Measurements from ENCODE around the gene GALNT2. TPM values are rescaled to one million over a fixed set of nuclear protein-coding genes. Genes with fewer than 3 reads are reported as not detected.
A peak's percentile ranks its signal among the peaks of the same experiment; 100 is the strongest.

GALNT2 gene
- total and polyA plus RNA-seq, 2 of the 13 experiments (the other 11 are each of a cell fraction or from before 2014, with no cell fraction given): 39.3 to 39.6 TPM

- TF ChIP-seq PHF8 (CRISPR knock-in tag; IDR thresholded peaks at IDR 0.05) (peak; percentile 52), MTA1 (CRISPR knock-in tag; IDR thresholded peaks at IDR 0.05; ENCODE audit: borderline replicate concordance) (peak; percentile 32; the same call in 1 of the 2 replicates), AGO2 (optimal IDR thresholded peaks at IDR 0.05; ENCODE audit: low read depth, low read length) (no peak), AFF4 (CRISPR knock-in tag; IDR thresholded peaks at IDR 0.05) (no peak), GMEB2 (CRISPR knock-in tag; IDR thresholded peaks at IDR 0.05; ENCODE audit: low read depth) (no peak; the same call in 1 of the 2 replicates), ONECUT2 (CRISPR knock-in tag; IDR thresholded peaks at IDR 0.05) (peak; percentile 58), SNAPC5 (CRISPR knock-in tag; IDR thresholded peaks at IDR 0.05; ENCODE audit: borderline replicate concordance) (no peak), ZNF468 (CRISPR knock-in tag; IDR thresholded peaks at IDR 0.05) (no peak), ZMYM3 (CRISPR knock-in tag; IDR thresholded peaks at IDR 0.05) (no peak), SP1 (IDR thresholded peaks at IDR 0.05) (no peak), SP1 (CRISPR knock-in tag; IDR thresholded peaks at IDR 0.05) (no peak; the same call in 1 of the 2 replicates), DNMT1 (CRISPR knock-in tag; IDR thresholded peaks at IDR 0.05) (no peak), ZBTB42 (CRISPR knock-in tag; IDR thresholded peaks at IDR 0.05) (no peak), HMG20A (CRISPR knock-in tag; IDR thresholded peaks at IDR 0.05; ENCODE audit: borderline replicate concordance) (peak; percentile 25; the same call in 1 of the 2 replicates), TBX3 (IDR thresholded peaks at IDR 0.05; ENCODE audit: borderline replicate concordance) (peak; percentile 29; the same call in 1 of the 2 replicates), TBX2 (CRISPR knock-in tag; IDR thresholded peaks at IDR 0.05; ENCODE audit: borderline replicate concordance) (peak; percentile 50; the same call in 1 of the 2 replicates), ZNF280B (CRISPR knock-in tag; IDR thresholded peaks at IDR 0.05; ENCODE audit: borderline replicate concordance) (no peak), RARG (CRISPR knock-in tag; IDR thresholded peaks at IDR 0.05; ENCODE audit: low read depth) (no peak), MEIS2 (CRISPR knock-in tag; IDR thresholded peaks at IDR 0.05) (peak; percentile 91), ELF3 (CRISPR knock-in tag; IDR thresholded peaks at IDR 0.05) (no peak), ZFP36 (IDR thresholded peaks at IDR 0.05; ENCODE audit: borderline replicate concordance, low read depth, low read length, partially characterized antibody) (no peak), BRD4 (CRISPR knock-in tag; IDR thresholded peaks at IDR 0.05) (no peak), ZNF598 (CRISPR knock-in tag; IDR thresholded peaks at IDR 0.05; ENCODE audit: borderline replicate concordance) (no peak)
Observed at GRCh38 chr1:230066466-230067404, at the start of gene GALNT2 (continued).

All from HepG2 (cell line).